Measurements from ENCODE around the gene GPX6.
"Not testable (repeated sequence)": the region's sequence is repeated elsewhere in the genome, so short reads cannot be mapped to it uniquely, and the experiment has no call there.

GPX6 gene

GRCh38 chr6:28515676-28516075 lies at the start of gene GPX6:
Gene GPX6 (minus strand): TSS chr6:28515793. CDS start chr6:28515743, 50 bp downstream.
- no peak for DNase-seq (ENCODE audit: low read depth)

- no peak for DNase-seq (ENCODE audit: low read depth)
These were observed 48.0 kb upstream of the GPX6 start for GRCh38 chr6:28563430-28564095.

- no peak for DNase-seq (ENCODE audit: low read depth)
These were observed 43.0 kb upstream of the GPX6 start for GRCh38 chr6:28558629-28559028.

GRCh38 chr6:28555136-28555535 lies 39.5 kb upstream of the GPX6 start:
- no peak for DNase-seq (ENCODE audit: low read depth)

- DNase-seq (ENCODE audit: low read depth): no peak
These were observed 38.6 kb upstream of the GPX6 start for GRCh38 chr6:28553986-28554881.

- DNase-seq (ENCODE audit: low read depth): no peak
These were observed 37.9 kb upstream of the GPX6 start for GRCh38 chr6:28553384-28553985.

GRCh38 chr6:28551891-28552666 lies 36.5 kb upstream of the GPX6 start:
- DNase-seq (ENCODE audit: low read depth): no peak

GRCh38 chr6:28547003-28547402 lies 31.4 kb upstream of the GPX6 start:
- not testable (repeated sequence) for DNase-seq (ENCODE audit: low read depth)

GRCh38 chr6:28545955-28546354 lies 30.4 kb upstream of the GPX6 start:
- no peak for DNase-seq (ENCODE audit: low read depth)

GRCh38 chr6:28543651-28544610 lies 28.3 kb upstream of the GPX6 start:
- no peak for DNase-seq (ENCODE audit: low read depth)

- DNase-seq (ENCODE audit: low read depth): peak; percentile 43
These were observed 27.1 kb upstream of the GPX6 start for GRCh38 chr6:28542440-28543296.

- no peak for DNase-seq (ENCODE audit: low read depth)
These were observed 26.4 kb upstream of the GPX6 start for GRCh38 chr6:28541996-28542395.

- no peak for DNase-seq (ENCODE audit: low read depth)
These were observed 22.0 kb upstream of the GPX6 start for GRCh38 chr6:28537509-28538140.

- no peak for DNase-seq (ENCODE audit: low read depth)
These were observed 21.5 kb upstream of the GPX6 start for GRCh38 chr6:28537065-28537464.

- no peak for DNase-seq (ENCODE audit: low read depth)
These were observed 19.3 kb upstream of the GPX6 start for GRCh38 chr6:28534875-28535274.

GRCh38 chr6:28534306-28534705 lies 18.7 kb upstream of the GPX6 start:
- no peak for DNase-seq (ENCODE audit: low read depth)

GRCh38 chr6:28531479-28532128 lies 16.0 kb upstream of the GPX6 start:
- DNase-seq (ENCODE audit: low read depth): no peak

- no peak for DNase-seq (ENCODE audit: low read depth)
These were observed 15.2 kb upstream of the GPX6 start for GRCh38 chr6:28530777-28531176.

- DNase-seq (ENCODE audit: low read depth): no peak
These were observed 10.0 kb upstream of the GPX6 start, which contains the start of gene GPX5 for GRCh38 chr6:28525496-28526039. Gene GPX5 (plus strand): TSS chr6:28525881. CDS start chr6:28526014, 133 bp downstream.
